ENCODE data around the gene ZNF488.
"Not testable (repeated sequence)": the region's sequence is repeated elsewhere in the genome, so short reads cannot be mapped to it uniquely, and the experiment has no call there.

Gene ZNF488

GRCh38 chr10:47400786-47401185 is 16.7 kb upstream of the ZNF488 start:
- Histone ChIP-seq H3K27ac (no peak overlapping the region), H3K4me3 (no peak overlapping the region), H3K9ac (ENCODE audit: insufficient read length) (no peak overlapping the region), H3K36me3 (ENCODE audit: insufficient read depth, low read length) (no peaks in the 10 kb centered on the region), H3K9me3 (ENCODE audit: low read depth, low read length) (no peaks in the 10 kb centered on the region)
- DNase-seq (ENCODE audit: low read depth, low spot score) = no peak
- TF ChIP-seq FOXP2 (optimal IDR thresholded peaks at IDR 0.05; ENCODE audit: control extremely low read depth, extremely low read length, insufficient read depth) = no peak
- TF ChIP-seq POLR2AphosphoS5 (IDR thresholded peaks at IDR 0.05; ENCODE audit: borderline replicate concordance, low read depth, low read length) = no peak
- TF ChIP-seq EZH2 (IDR thresholded peaks at IDR 0.05) = no peak

GRCh38 chr10:47400251-47400650 is 16.2 kb upstream of the ZNF488 start:
- Histone ChIP-seq H3K36me3 (ENCODE audit: insufficient read depth, low read length) (no peaks in the 10 kb centered on the region), H3K9ac (ENCODE audit: insufficient read length) (no peak overlapping the region), H3K9me3 (ENCODE audit: low read depth, low read length) (no peaks in the 10 kb centered on the region), H3K4me3 (no peak overlapping the region), H3K27ac (no peak overlapping the region)
- TF ChIP-seq EZH2 (IDR thresholded peaks at IDR 0.05) (no peak), FOXP2 (optimal IDR thresholded peaks at IDR 0.05; ENCODE audit: control extremely low read depth, extremely low read length, insufficient read depth) (no peak), POLR2AphosphoS5 (IDR thresholded peaks at IDR 0.05; ENCODE audit: borderline replicate concordance, low read depth, low read length) (no peak)
- DNase-seq (ENCODE audit: low read depth, low spot score) = no peak

GRCh38 chr10:47397256-47397655 is 13.2 kb upstream of the ZNF488 start:
- no peak overlapping the region for H3K27ac ChIP-seq
- TF ChIP-seq EZH2 (IDR thresholded peaks at IDR 0.05) (no peak), POLR2AphosphoS5 (IDR thresholded peaks at IDR 0.05; ENCODE audit: borderline replicate concordance, low read depth, low read length) (no peak), FOXP2 (optimal IDR thresholded peaks at IDR 0.05; ENCODE audit: control extremely low read depth, extremely low read length, insufficient read depth) (no peak)
- H3K9me3 ChIP-seq (ENCODE audit: low read depth, low read length) = no peaks in the 10 kb centered on the region
- H3K36me3 ChIP-seq (ENCODE audit: insufficient read depth, low read length) = no peaks in the 10 kb centered on the region
- no peak overlapping the region for H3K9ac ChIP-seq (ENCODE audit: insufficient read length)
- no peak for DNase-seq (ENCODE audit: low read depth, low spot score)
- no peak overlapping the region for H3K4me3 ChIP-seq

GRCh38 chr10:47396311-47396717 is 12.2 kb upstream of the ZNF488 start:
- no peak for DNase-seq (ENCODE audit: low read depth, low spot score)
- H3K9me3 ChIP-seq (ENCODE audit: low read depth, low read length) = no peaks in the 10 kb centered on the region
- H3K9ac ChIP-seq (ENCODE audit: insufficient read length) = no peak overlapping the region
- no peak overlapping the region for H3K4me3 ChIP-seq
- H3K36me3 ChIP-seq (ENCODE audit: insufficient read depth, low read length) = no peaks in the 10 kb centered on the region
- TF ChIP-seq FOXP2 (optimal IDR thresholded peaks at IDR 0.05; ENCODE audit: control extremely low read depth, extremely low read length, insufficient read depth) (no peak), EZH2 (IDR thresholded peaks at IDR 0.05) (no peak), POLR2AphosphoS5 (IDR thresholded peaks at IDR 0.05; ENCODE audit: borderline replicate concordance, low read depth, low read length) (no peak)
- H3K27ac ChIP-seq = no peak overlapping the region

- Histone ChIP-seq H3K4me3 (no peak overlapping the region), H3K9me3 (ENCODE audit: low read depth, low read length) (no peaks in the 10 kb centered on the region), H3K27ac (no peak overlapping the region), H3K36me3 (ENCODE audit: insufficient read depth, low read length) (no peaks in the 10 kb centered on the region), H3K9ac (ENCODE audit: insufficient read length) (no peak overlapping the region)
- TF ChIP-seq FOXP2 (optimal IDR thresholded peaks at IDR 0.05; ENCODE audit: control extremely low read depth, extremely low read length, insufficient read depth) = no peak
- TF ChIP-seq POLR2AphosphoS5 (IDR thresholded peaks at IDR 0.05; ENCODE audit: borderline replicate concordance, low read depth, low read length) = no peak
- TF ChIP-seq EZH2 (IDR thresholded peaks at IDR 0.05) = no peak
- DNase-seq (ENCODE audit: low read depth, low spot score) = no peak
Observed at GRCh38 chr10:47389619-47390018, 5.5 kb upstream of the ZNF488 start.

- H3K27ac ChIP-seq = no peak overlapping the region
- TF ChIP-seq FOXP2 (optimal IDR thresholded peaks at IDR 0.05; ENCODE audit: control extremely low read depth, extremely low read length, insufficient read depth) (no peak), POLR2AphosphoS5 (IDR thresholded peaks at IDR 0.05; ENCODE audit: borderline replicate concordance, low read depth, low read length) (no peak), EZH2 (IDR thresholded peaks at IDR 0.05) (no peak)
- H3K9me3 ChIP-seq (ENCODE audit: low read depth, low read length) = no peaks in the 10 kb centered on the region
- DNase-seq (ENCODE audit: low read depth, low spot score) = no peak
- no peak overlapping the region for H3K4me3 ChIP-seq
- no peaks in the 10 kb centered on the region for H3K36me3 ChIP-seq (ENCODE audit: insufficient read depth, low read length)
- no peak overlapping the region for H3K9ac ChIP-seq (ENCODE audit: insufficient read length)
Observed at GRCh38 chr10:47388879-47389278, 4.8 kb upstream of the ZNF488 start.

- DNase-seq (ENCODE audit: low read depth, low spot score); H3K27ac ChIP-seq; H3K9me3 ChIP-seq (ENCODE audit: low read depth, low read length); H3K36me3 ChIP-seq (ENCODE audit: insufficient read depth, low read length); H3K4me3 ChIP-seq; H3K9ac ChIP-seq (ENCODE audit: insufficient read length): not testable (repeated sequence)
Observed at GRCh38 chr10:47386104-47386503, 2.0 kb upstream of the ZNF488 start.

GRCh38 chr10:47383261-47384147 is 589 bp downstream of the ZNF488 start:
- Histone ChIP-seq H3K36me3 (ENCODE audit: insufficient read depth, low read length) (no peaks in the 10 kb centered on the region), H3K9ac (ENCODE audit: insufficient read length) (no peak overlapping the region), H3K9me3 (ENCODE audit: low read depth, low read length) (no peaks in the 10 kb centered on the region), H3K4me3 (peak overlapping the region; percentile 74), H3K27ac (no peak overlapping the region)
- TF ChIP-seq FOXP2 (optimal IDR thresholded peaks at IDR 0.05; ENCODE audit: control extremely low read depth, extremely low read length, insufficient read depth) (no peak), EZH2 (IDR thresholded peaks at IDR 0.05) (no peak), POLR2AphosphoS5 (IDR thresholded peaks at IDR 0.05; ENCODE audit: borderline replicate concordance, low read depth, low read length) (no peak)
- no peak for DNase-seq (ENCODE audit: low read depth, low spot score)

Data from SK-N-MC (cell line).